PC-9 (cell line): Measurements from ENCODE around the gene KIF7. TPM values are rescaled to one million over a fixed set of nuclear protein-coding genes. Genes with fewer than 3 reads are reported as not detected.

ENCODE experiments used
- BruUV-seq: library from RNA; stranded (reverse); fragments of 400-500 nt; replicated peaks from 2 replicates; lab custom pipeline; 2021; lab: Mats Ljungman, UMichigan
- CTCF ChIA-PET: fragments of 300-600 bp; sonication (Branson Sonifier 250); formaldehyde crosslinking; loops from one replicate; lab custom pipeline; 2022; ENCODE audit warnings: antibody characterized with exemption; lab: Charles Lee
- POLR2A ChIA-PET: fragments of 300-600 bp; sonication (Branson Sonifier 250); formaldehyde crosslinking; loops from one replicate; lab custom pipeline; 2022; ENCODE audit warnings: antibody characterized with exemption; ENCODE audit not compliant: unreplicated experiment; lab: Charles Lee
- DNase-seq, 2 experiments: peaks; one replicate each; pipeline versions ENCODE4 v3.0.0 to v3.0.0-alpha.2; 2015 to 2022; ENCODE audit warnings: mixed read lengths in 1 of 2
- H2AFZ ChIP-seq: fragments of 200-600 bp; sonication (generic); 2 replicates; pipeline ENCODE4 v1.8.1; 2017; ENCODE audit warnings: antibody characterized with exemption
- H3F3A ChIP-seq: fragments of 200-600 bp; sonication (generic); 2 replicates; pipeline ENCODE4 v1.8.1; 2017; ENCODE audit warnings: antibody characterized with exemption, mild to moderate bottlenecking, low read depth; ENCODE audit not compliant: insufficient read depth
- H3K27ac ChIP-seq: fragments of 200-600 bp; sonication (generic); 2 replicates; pipeline ENCODE4 v1.6.1; 2016; ENCODE audit warnings: mixed run types
- H3K27me3 ChIP-seq: fragments of 200-600 bp; sonication (generic); 2 replicates; pipeline ENCODE4 v1.6.1; 2016; ENCODE audit warnings: low read depth, mixed run types; ENCODE audit not compliant: insufficient read depth
- H3K36me3 ChIP-seq: fragments of 200-600 bp; sonication (generic); 2 replicates; pipeline ENCODE4 v1.6.1; 2016; ENCODE audit warnings: low read depth, mixed run types
- H3K4me1 ChIP-seq: fragments of 200-600 bp; sonication (generic); replicated peaks from 2 replicates; pipeline ENCODE4 v1.6.1; 2016; ENCODE audit warnings: mixed run types; ENCODE audit not compliant: insufficient read depth
- H3K4me2 ChIP-seq: fragments of 200-600 bp; sonication (generic); 2 replicates; pipeline ENCODE4 v1.6.1; 2017; ENCODE audit warnings: mixed run types
- H3K4me3 ChIP-seq: fragments of 200-600 bp; sonication (generic); 2 replicates; pipeline ENCODE4 v1.6.1; 2016; ENCODE audit warnings: mixed run types
- H3K79me2 ChIP-seq: fragments of 200-600 bp; sonication (generic); 2 replicates; pipeline ENCODE4 v1.6.1; 2017; ENCODE audit warnings: low read depth, mixed run types
- H3K9me2 ChIP-seq: fragments of 200-600 bp; sonication (generic); 2 replicates; pipeline ENCODE4 v1.8.1; 2017; ENCODE audit warnings: mild to moderate bottlenecking; ENCODE audit not compliant: insufficient read depth
- H3K9me3 ChIP-seq: fragments of 200-600 bp; sonication (generic); 2 replicates; pipeline ENCODE4 v1.8.1; 2016; ENCODE audit warnings: low read depth; ENCODE audit not compliant: insufficient read depth
- H4K20me1 ChIP-seq: fragments of 200-600 bp; sonication (generic); 2 replicates; pipeline ENCODE4 v1.8.1; 2017; ENCODE audit not compliant: insufficient read depth
- EZH2 ChIP-seq: fragments of 200-600 bp; sonication (generic); IDR thresholded peaks from 2 replicates; pipeline ENCODE4 v1.8.0; 2017; ENCODE audit warnings: antibody characterized with exemption, low read depth
- intact Hi-C: fragments of 100-400 bp; cut with micrococcal nuclease; formaldehyde crosslinking; loops from one replicate; pipeline ENCODE4 v1.10.0; 2022; ENCODE audit not compliant: unreplicated experiment
- total RNA-seq: library from RNA; stranded (reverse); gene quantifications from 2 replicates; pipeline ENCODE4 v1.2.3, GENCODE V29; 2021
- TF ChIP-seq, protein P1 (sequence below): fragments of 200-600 bp; sonication (generic); conservative IDR thresholded peaks from 2 replicates; pipeline ENCODE4 v1.6.1; 2017; ENCODE audit warnings: mixed run types, antibody characterized with exemption, mild to moderate bottlenecking, moderate library complexity

KIF7 gene
- total RNA-seq, 1 experiment from 2014 or later = 13.3 TPM

DNA sequence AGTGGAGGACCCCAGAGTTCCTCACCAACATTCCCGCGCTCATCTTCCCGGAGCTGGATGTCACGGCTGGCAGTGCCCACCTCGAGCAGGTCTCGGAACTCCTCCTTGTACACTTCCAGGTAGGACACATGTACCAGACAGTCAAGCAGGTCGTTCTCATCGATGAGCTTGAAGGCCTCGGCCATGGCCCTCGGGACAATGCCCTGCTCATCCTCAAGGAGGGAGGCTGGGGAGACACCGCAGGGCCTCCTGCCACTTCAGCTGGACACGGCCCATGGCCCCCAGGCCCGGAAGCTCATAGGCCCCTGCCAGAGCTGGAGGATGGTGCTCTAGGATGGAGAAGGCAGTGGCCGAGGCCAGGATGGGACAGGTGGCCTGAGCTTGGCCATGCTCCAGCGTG lies 5.6 kb downstream of the KIF7 start:
- no peak overlapping the region for H2AFZ ChIP-seq
- BruUV-seq = no TSS peak
- no peak for DNase-seq
- CTCF ChIA-PET = no interaction called here
- H3K9me3 ChIP-seq = no peaks in the 10 kb centered on the region
- TF ChIP-seq, protein P1, sequence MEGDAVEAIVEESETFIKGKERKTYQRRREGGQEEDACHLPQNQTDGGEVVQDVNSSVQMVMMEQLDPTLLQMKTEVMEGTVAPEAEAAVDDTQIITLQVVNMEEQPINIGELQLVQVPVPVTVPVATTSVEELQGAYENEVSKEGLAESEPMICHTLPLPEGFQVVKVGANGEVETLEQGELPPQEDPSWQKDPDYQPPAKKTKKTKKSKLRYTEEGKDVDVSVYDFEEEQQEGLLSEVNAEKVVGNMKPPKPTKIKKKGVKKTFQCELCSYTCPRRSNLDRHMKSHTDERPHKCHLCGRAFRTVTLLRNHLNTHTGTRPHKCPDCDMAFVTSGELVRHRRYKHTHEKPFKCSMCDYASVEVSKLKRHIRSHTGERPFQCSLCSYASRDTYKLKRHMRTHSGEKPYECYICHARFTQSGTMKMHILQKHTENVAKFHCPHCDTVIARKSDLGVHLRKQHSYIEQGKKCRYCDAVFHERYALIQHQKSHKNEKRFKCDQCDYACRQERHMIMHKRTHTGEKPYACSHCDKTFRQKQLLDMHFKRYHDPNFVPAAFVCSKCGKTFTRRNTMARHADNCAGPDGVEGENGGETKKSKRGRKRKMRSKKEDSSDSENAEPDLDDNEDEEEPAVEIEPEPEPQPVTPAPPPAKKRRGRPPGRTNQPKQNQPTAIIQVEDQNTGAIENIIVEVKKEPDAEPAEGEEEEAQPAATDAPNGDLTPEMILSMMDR = no peak
- TF ChIP-seq EZH2 = no peak
- peaks cover 14% of the 10 kb centered on the region; the same call in 1 of the 2 replicates for H3F3A ChIP-seq
- H3K27ac ChIP-seq = no peak overlapping the region
- H3K4me1 ChIP-seq = peaks cover 9% of the 10 kb centered on the region
- intact Hi-C loops = no loop called here
- peaks cover 16% of the 10 kb centered on the region for H3K79me2 ChIP-seq
- no peaks in the 10 kb centered on the region for H3K27me3 ChIP-seq
- H3K4me2 ChIP-seq = no peak overlapping the region
- POLR2A ChIA-PET = no interaction called here
- no peaks in the 10 kb centered on the region for H3K9me2 ChIP-seq
- no peaks in the 10 kb centered on the region for H4K20me1 ChIP-seq
- peaks cover 13% of the 10 kb centered on the region; the same call in 1 of the 2 replicates for H3K36me3 ChIP-seq
- no peak overlapping the region for H3K4me3 ChIP-seq

DNA sequence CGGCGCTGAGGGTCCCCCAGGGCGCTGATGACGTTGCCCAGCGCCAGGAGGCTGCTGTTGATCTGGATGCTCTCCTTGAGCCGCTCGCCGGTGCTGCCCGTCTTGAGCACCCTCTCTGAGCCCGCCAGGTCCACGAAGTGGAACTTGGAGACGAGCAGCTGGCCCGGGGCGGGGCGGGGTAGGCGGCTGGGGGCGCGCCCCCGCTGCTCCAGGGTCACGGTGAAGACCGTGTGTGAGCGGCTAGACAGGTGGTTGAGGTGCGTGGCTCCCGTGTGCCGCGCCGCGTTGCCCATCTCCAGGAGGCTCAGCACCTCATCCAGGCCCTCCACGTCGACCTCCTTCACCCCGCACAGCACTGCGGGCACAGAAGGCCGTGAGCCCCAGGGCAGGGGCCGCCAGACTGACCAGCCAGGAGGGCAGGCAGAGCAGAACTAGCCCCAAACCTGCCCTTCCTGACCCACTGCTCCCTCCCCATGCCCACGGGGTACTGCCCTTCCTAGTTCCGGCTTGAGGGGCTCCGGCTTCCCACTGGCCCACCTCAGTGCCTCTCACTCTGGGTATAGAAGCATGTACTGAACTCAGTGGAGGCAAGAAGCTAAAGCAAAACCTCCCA lies 6.1 kb downstream of the KIF7 start:
- ChIA-PET POLR2A (no interaction called here), CTCF (interaction anchor here (0.6 kb wide), 1 partner anchor 34 kb away, joined by 3 read pairs; no protein-coding TSS in a partner anchor)
- H2AFZ ChIP-seq = no peak overlapping the region
- no peaks in the 10 kb centered on the region for H3K9me3 ChIP-seq
- DNase-seq = no peak
- H3K4me2 ChIP-seq = no peak overlapping the region
- no TSS peak for BruUV-seq
- intact Hi-C loops = no loop called here
- H3K4me1 ChIP-seq = peaks cover 9% of the 10 kb centered on the region
- no peaks in the 10 kb centered on the region for H3K9me2 ChIP-seq
- no peak overlapping the region for H3K4me3 ChIP-seq
- H3F3A ChIP-seq = 0 out of 2 replicates have a peak, but pooled peaks cover 10% of the 10 kb centered on the region
- no peaks in the 10 kb centered on the region for H3K27me3 ChIP-seq
- peaks cover 13% of the 10 kb centered on the region; the same call in 1 of the 2 replicates for H3K36me3 ChIP-seq
- TF ChIP-seq, protein P1 = no peak
- no peak for TF ChIP-seq EZH2
- no peak overlapping the region for H3K27ac ChIP-seq
- peaks cover 16% of the 10 kb centered on the region for H3K79me2 ChIP-seq
- H4K20me1 ChIP-seq = no peaks in the 10 kb centered on the region

DNA sequence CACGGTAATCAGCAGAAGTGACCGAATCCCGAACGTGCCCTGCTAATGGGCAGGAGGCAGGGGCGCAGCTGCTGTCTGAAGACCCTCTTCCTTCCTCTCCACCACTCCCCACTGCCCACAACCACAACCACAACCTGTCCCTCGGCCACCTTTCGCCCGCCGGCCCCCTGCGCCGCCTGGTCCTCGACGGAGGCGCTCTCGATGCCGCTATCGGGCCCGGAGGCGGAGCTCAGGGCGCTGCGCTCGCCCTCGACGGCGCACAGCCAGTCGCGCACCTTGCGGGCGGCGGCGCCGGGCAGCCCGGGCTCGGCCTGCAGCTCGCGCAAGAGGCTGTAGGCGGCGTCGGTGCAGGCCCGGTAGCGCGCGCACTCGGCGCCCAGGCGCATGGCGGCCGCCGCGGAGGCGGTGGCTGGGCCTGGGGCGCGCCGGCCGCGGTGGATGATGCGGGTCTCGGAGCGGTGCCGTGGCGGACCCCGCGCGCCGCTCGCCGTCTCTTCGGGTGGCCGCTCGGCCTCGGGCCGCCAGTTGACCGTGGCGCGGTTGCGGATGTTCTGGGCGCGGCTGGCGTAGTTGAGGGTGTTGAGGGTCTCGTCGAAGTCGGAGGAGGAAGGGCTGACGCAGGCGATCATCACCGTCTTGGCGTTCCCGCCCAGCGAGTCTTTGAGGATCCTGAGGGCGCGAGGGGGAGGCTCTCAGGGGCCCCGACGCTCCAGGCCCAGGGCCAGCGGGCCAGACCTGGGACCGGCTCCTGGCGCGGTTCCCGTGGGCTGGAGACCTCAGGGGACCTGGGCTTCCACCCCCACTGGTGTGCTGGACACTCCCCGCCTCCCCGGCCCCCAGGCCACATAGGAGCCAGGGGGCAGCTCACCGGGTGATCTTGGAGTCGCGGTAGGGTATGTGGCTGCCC lies 6.9 kb downstream of the KIF7 start:
- Histone ChIP-seq H4K20me1 (no peaks in the 10 kb centered on the region), H3K27ac (no peak overlapping the region), H3K36me3 (peaks cover 13% of the 10 kb centered on the region; the same call in 1 of the 2 replicates), H3K9me3 (no peaks in the 10 kb centered on the region), H3K4me3 (no peak overlapping the region), H3K4me1 (peaks cover 2% of the 10 kb centered on the region; the same call in 1 of the 2 replicates), H2AFZ (no peak overlapping the region), H3K79me2 (peaks cover 9% of the 10 kb centered on the region), H3F3A (0 out of 2 replicates have a peak, but pooled peaks cover 7% of the 10 kb centered on the region), H3K27me3 (no peaks in the 10 kb centered on the region), H3K9me2 (no peaks in the 10 kb centered on the region), H3K4me2 (no peak overlapping the region)
- POLR2A ChIA-PET = interaction anchor here (0.7 kb wide), 1 partner anchor 9 kb away, joined by 4 read pairs; no protein-coding TSS in a partner anchor
- CTCF ChIA-PET = no interaction called here
- no TSS peak for BruUV-seq
- intact Hi-C loops = no loop called here
- DNase-seq = no peak
- TF ChIP-seq, protein P1 = no peak
- TF ChIP-seq EZH2 = no peak
